Heart left ventricle (tissue), 16 donors: ENCODE data around the gene DLX3. TPM values are rescaled to one million over a fixed set of nuclear protein-coding genes. Genes with fewer than 3 reads are reported as not detected.
A peak's percentile ranks its signal among the peaks of the same experiment; 100 is the strongest.

Experiments used
- ATAC-seq, 4 donors: fragments of 200-7000 bp; cut with Tn5 transposase; one replicate each; pipeline ENCODE4 v1.9.1; 2020 to 2022; ENCODE audit warnings: moderate library complexity in 4 of 4, mild to moderate bottlenecking in 3 of 4, moderate number of reproducible peaks in 1 of 4
- DNase-seq, 5 donors: peaks; one replicate each; pipeline ENCODE4 v3.0.0-alpha.2; 2020
- H3K27ac ChIP-seq, 12 donors: fragments of 200-600 bp; sonication (generic) in 4 of 12; one replicate each; pipeline versions ENCODE4 v1.5.0 to v1.8.0; 2016 to 2022; ENCODE audit warnings: mild to moderate bottlenecking in 2 of 12
- H3K27me3 ChIP-seq, 9 donors: fragments of 200-600 bp; sonication (generic) in 2 of 9; one replicate each; pipeline versions ENCODE4 v1.5.1 to v1.8.0; 2016 to 2022; ENCODE audit warnings: mild to moderate bottlenecking in 3 of 9
- H3K36me3 ChIP-seq, 9 donors: fragments of 200-600 bp; sonication (generic) in 2 of 9; one replicate each; pipeline versions ENCODE4 v1.5.0 to v1.8.0; 2018 to 2022; ENCODE audit warnings: mild to moderate bottlenecking in 2 of 9
- H3K4me1 ChIP-seq, 12 donors: fragments of 200-600 bp; sonication (generic) in 4 of 12; one replicate each; pipeline versions ENCODE4 v1.5.0 to v1.8.0; 2016 to 2022; ENCODE audit warnings: mild to moderate bottlenecking in 3 of 12
- H3K4me3 ChIP-seq, 12 donors: fragments of 200-600 bp; sonication (generic) in 4 of 12; one replicate each; pipeline versions ENCODE4 v1.5.0 to v1.8.0; 2017 to 2022; ENCODE audit warnings: mild to moderate bottlenecking in 9 of 12, moderate library complexity in 4 of 12
- H3K9me3 ChIP-seq, 12 donors: fragments of 200-600 bp; sonication (generic) in 4 of 12; one replicate each; pipeline versions ENCODE4 v1.5.0 to v1.8.0; 2016 to 2022; ENCODE audit warnings: mild to moderate bottlenecking in 1 of 12
- POLR2A ChIP-seq, 2 donors: fragments of 450-650 bp; IDR thresholded peaks; one replicate each; pipeline ENCODE4 v1.6.1; 2017; ENCODE audit warnings: antibody characterized with exemption in 2 of 2, mild to moderate bottlenecking in 2 of 2, moderate library complexity in 2 of 2
- WGBS, 4 donors: extraction: QIAGEN DNeasy Blood & Tissue Kit in 2 of 4; methylation state at CpG; one replicate each; pipeline versions ENCODE4 v1.1.5 to v1.1.7; 2013 to 2018; 5-methylcytosine and 5-hydroxymethylcytosine counted together
- intact Hi-C, 10 donors: fragments of 100-400 bp; cut with DNase I; formaldehyde crosslinking; loops; one replicate each; pipeline versions ENCODE4 v1.11.1 to v1.14.2; 2022
- polyA plus RNA-seq, 2 donors: library from polyadenylated mRNA; stranded (reverse); fragments of 200-250 nt; gene quantifications; one replicate each; pipeline ENCODE4 v1.2.3, GENCODE V29; 2013
- total RNA-seq, 9 donors: library from RNA; depleted of rRNA in 2 of 9; stranded (reverse); fragments of >200 nt in 2 of 9; fragmentation: NEBNext Ultra II Directional in 3 of 9; extraction: Animal tissue kit (Norgen Biotek cat#: 25700) in 3 of 9; gene quantifications; one replicate each; pipeline versions ENCODE4 v1.1.0 to v1.2.4, GENCODE V29; 2016 to 2023
- TF ChIP-seq, protein P1 (sequence below), 12 donors: fragments of 200-600 bp; sonication (generic) in 4 of 12; IDR thresholded peaks; one replicate each; pipeline versions ENCODE4 v1.5.0 to v1.8.0; 2018 to 2022; ENCODE audit warnings: antibody characterized with exemption in 12 of 12, mild to moderate bottlenecking in 5 of 12
- donor health status: ischemic (EF 13 %, LVEDD 7.1; RV severe dilation, severe dysfunction).
- donor health status: healthy with polysubstance abuse.
- donor health status: DM: no; HTN: yes; CAD: no.
- donor health status: DM: no; HTN: no; CAD: no.
- donor health status: ischemic (EF 25% LVEDD 6.9; RV normal size, moderate dysfunction).
- donor health status: ischemic (EF 25% LVEDD 5.7; RV mildly dilated, moderate dysfunction).
- donor health status: healthy.
- donor health status: DM: yes; HTN: yes; CAD: no.
- donor health status: ischemic (EF 35%, LVEDD 5.7; RV mildly dilated, moderate dysfunction).
- donor health status: nonischemic (EF 11% LVEDD 7.7; RV severe dilation, severe dysfunction).
- donor health status: DM: yes; HTN: yes; CAD: no.
- donor health status: PGD.
- donor health status: ischemic (EF 29% LVEDD 5.4; RV normal size, mild dysfunction).
- donor health status: nonischemic (EF 23%, LVEDD 6.1; RV moderate dilation, normal function).

Gene DLX3
- total and polyA plus RNA-seq, 11 donors, result 0.08 to 0.61 (median 0.09) TPM; not detected in 6

DNA sequence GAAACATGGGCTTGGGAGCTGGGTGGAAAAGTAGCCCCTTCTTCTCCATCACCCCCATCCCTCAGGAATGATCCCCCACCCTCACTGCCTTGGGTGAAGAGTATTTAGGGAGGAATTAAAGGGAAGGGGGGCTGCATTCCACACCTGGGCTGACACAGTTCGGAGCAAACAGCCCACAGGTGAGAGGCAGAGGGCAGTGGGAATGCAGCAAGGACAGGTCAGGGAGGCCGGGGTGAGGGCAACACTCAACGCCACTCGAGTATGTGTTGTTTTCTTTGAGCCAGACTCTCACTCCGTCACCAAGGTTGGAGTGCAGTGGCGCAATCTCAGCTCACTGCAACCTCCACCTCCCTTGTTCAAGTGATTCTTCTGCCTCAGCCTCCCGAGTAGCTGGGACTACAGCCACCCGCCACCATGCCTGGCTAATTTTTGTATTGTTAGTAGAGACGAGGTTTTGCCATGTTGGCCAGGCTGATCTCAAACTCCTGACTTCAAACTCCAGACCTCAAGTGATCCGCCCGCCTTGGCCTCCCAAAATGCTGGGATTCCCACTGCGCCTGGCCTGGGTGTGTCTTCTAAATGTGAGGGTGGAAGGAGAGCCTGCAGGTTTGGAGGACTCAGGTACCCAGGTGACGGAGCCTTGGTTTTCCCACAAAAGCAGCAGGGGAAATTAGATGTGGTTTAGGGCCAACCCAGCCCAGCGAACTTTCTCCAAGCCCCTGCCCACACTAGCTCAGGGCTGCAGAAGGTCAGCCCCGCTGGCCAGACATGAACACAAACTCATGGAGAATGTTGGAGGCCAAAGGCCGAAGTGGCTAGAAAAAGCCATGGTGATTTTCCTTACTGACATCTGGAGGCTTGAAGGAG, 39.7 kb upstream of the DLX3 start:
- no peak for DNase-seq
- Histone ChIP-seq H3K36me3 (no peaks in the 10 kb centered on the region), H3K4me3 (no peak overlapping the region), H3K4me1 (peaks cover 0 to 12% (median 0%) of the 10 kb centered on the region in 12 donors), H3K9me3 (no peaks in the 10 kb centered on the region), H3K27me3 (no peaks in the 10 kb centered on the region), H3K27ac (peak overlapping the region in 1 of 12 donors; percentile 11)
- intact Hi-C loops, result loop anchor here in 2 of 10 donors (5.0 to 10.0 kb wide), 2 partner anchors 38 to 260 kb away; no protein-coding TSS in a partner anchor
- TF ChIP-seq, protein P1, sequence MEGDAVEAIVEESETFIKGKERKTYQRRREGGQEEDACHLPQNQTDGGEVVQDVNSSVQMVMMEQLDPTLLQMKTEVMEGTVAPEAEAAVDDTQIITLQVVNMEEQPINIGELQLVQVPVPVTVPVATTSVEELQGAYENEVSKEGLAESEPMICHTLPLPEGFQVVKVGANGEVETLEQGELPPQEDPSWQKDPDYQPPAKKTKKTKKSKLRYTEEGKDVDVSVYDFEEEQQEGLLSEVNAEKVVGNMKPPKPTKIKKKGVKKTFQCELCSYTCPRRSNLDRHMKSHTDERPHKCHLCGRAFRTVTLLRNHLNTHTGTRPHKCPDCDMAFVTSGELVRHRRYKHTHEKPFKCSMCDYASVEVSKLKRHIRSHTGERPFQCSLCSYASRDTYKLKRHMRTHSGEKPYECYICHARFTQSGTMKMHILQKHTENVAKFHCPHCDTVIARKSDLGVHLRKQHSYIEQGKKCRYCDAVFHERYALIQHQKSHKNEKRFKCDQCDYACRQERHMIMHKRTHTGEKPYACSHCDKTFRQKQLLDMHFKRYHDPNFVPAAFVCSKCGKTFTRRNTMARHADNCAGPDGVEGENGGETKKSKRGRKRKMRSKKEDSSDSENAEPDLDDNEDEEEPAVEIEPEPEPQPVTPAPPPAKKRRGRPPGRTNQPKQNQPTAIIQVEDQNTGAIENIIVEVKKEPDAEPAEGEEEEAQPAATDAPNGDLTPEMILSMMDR (IDR thresholded peaks at IDR 0.05), result no peak
- TF ChIP-seq POLR2A (IDR thresholded peaks at IDR 0.05), result no peak
- ATAC-seq, result no peak
- WGBS, 4 donors, result 87 to 88% (median 88%) methylated on average over 16 of the region's 16 CpGs

DNA sequence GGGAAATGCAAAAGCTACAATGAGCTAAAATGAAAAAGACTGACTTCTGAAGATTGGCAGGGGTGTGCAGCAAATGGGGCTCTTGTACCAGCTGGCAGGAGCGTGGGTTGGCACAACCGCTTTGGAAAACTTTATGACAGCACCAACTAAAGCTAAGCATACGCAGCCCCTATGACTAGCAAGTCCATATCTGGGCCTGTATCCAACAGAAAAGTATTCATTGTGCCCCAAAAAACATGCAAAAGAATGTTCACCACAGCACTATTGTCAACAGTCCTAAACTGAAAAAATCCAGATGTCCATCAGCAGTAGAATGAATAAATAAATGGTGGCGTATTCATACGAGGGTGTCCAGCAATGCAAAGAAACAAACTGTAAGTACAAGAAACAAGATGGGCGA, 38.3 kb upstream of the DLX3 start:
- H3K4me3 ChIP-seq, result peak overlapping the region in 1 of 12 donors; percentile 5
- WGBS, 4 donors, result 64 to 75% (median 71%) methylated on average over 6 of the region's 6 CpGs
- peak overlapping the region in 1 of 12 donors; percentile 47 for H3K27ac ChIP-seq
- H3K4me1 ChIP-seq, result peaks cover 0 to 12% (median 0%) of the 10 kb centered on the region in 12 donors
- H3K36me3 ChIP-seq, result no peaks in the 10 kb centered on the region
- TF ChIP-seq, protein P1 (IDR thresholded peaks at IDR 0.05), result no peak
- no peak for TF ChIP-seq POLR2A (IDR thresholded peaks at IDR 0.05)
- no peaks in the 10 kb centered on the region for H3K27me3 ChIP-seq
- DNase-seq (no peak), ATAC-seq (no peak)
- intact Hi-C loops, result loop anchor here in 2 of 10 donors (5.0 to 10.0 kb wide), 2 partner anchors 39 to 261 kb away; no protein-coding TSS in a partner anchor
- no peaks in the 10 kb centered on the region for H3K9me3 ChIP-seq

DNA sequence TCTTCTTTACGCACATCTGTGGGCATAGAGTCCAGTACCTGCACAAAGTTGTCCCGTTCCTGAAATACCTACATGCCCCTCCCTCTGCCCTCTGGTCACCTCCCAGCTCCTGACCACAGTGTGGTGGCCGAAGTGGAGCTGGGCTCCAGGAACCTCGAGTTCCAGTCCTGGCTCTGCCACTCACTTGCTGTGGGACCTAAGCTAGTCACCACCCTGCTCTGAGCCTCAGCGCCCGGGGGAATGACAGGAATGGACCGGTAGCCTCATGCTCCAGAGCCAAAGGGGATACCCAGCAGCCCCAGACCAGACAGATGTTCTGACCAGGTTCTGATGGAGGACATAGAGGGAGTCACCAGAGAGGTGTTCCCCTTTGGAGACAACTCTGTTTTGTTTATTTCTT, 34.2 kb upstream of the DLX3 start:
- no peak for ATAC-seq
- WGBS, 4 donors, result 88 to 94% (median 92%) methylated on average over 4 to 7 of the region's 7 CpGs
- DNase-seq, result no peak
- H3K9me3 ChIP-seq, result no peaks in the 10 kb centered on the region
- intact Hi-C loops, result loop anchor here in 3 of 10 donors (5.0 to 10.0 kb wide), 3 partner anchors 33 to 266 kb away; no protein-coding TSS in a partner anchor
- H3K36me3 ChIP-seq, result no peaks in the 10 kb centered on the region
- no peak overlapping the region for H3K27ac ChIP-seq
- TF ChIP-seq, protein P1 (IDR thresholded peaks at IDR 0.05), result no peak
- no peak for TF ChIP-seq POLR2A (IDR thresholded peaks at IDR 0.05)
- no peak overlapping the region for H3K4me3 ChIP-seq
- peaks cover 0 to 10% (median 0%) of the 10 kb centered on the region in 9 donors for H3K27me3 ChIP-seq
- peaks cover 3 to 16% (median 10%) of the 10 kb centered on the region in 12 donors for H3K4me1 ChIP-seq

DNA sequence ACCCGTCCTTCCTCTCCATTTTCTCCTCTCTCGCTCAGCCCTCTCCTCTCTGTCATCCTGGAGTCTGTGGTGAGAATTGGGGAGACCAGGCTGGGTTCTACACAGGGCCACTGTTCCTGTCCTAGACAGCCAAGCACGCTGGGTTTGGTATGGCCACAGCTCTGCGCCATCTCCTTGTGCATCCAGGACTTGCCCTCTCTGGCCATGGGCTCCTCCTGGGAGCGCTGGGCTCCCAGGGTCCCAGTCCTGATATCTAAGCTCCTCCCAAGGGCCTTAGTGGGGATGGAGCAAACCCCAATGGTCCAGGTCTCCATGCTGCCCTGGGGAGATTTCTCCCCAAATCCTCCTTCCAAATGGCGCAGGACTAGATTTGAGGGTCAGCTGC, 33.7 kb upstream of the DLX3 start:
- no peaks in the 10 kb centered on the region for H3K36me3 ChIP-seq
- peaks cover 0 to 10% (median 0%) of the 10 kb centered on the region in 9 donors for H3K27me3 ChIP-seq
- TF ChIP-seq, protein P1 (IDR thresholded peaks at IDR 0.05), result no peak
- no peak for TF ChIP-seq POLR2A (IDR thresholded peaks at IDR 0.05)
- peaks cover 3 to 16% (median 10%) of the 10 kb centered on the region in 12 donors for H3K4me1 ChIP-seq
- no peak overlapping the region for H3K27ac ChIP-seq
- no peaks in the 10 kb centered on the region for H3K9me3 ChIP-seq
- no peak for DNase-seq
- 80 to 94% (median 88%) methylated on average over 6 of the region's 6 CpGs for WGBS, 4 donors
- ATAC-seq, result no peak
- intact Hi-C loops, result loop anchor here in 3 of 10 donors (5.0 to 10.0 kb wide), 3 partner anchors 34 to 266 kb away; no protein-coding TSS in a partner anchor
- no peak overlapping the region for H3K4me3 ChIP-seq
